ENCODE measurements around the gene NCKIPSD.

Gene NCKIPSD

DNA sequence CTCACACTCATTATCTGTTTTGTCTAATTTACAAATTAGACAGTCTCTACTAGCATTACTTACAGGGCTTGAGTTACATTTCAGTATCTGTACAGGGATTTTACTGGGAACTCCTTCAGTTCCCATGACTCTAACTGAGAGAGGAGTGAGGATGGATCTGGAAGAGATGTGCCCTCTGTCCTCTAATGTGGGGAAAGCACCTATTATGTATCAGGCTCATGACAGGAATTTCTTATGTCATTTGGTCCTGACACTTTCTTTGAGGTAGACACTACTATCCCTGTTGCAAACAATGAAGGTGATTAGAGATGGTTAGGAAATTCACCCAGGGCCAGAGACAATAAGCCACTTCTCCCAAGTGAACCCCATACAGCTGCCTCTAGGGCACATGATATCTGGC is 10.9 kb upstream of the NCKIPSD start:
- CTCF ChIA-PET: interaction anchor here (1.7 to 3.2 kb wide), 2 partner anchors 10 to 11 kb away, joined by 13 to 16 read pairs; partner anchors contain the start of gene NCKIPSD
- POLR2A ChIA-PET: interaction anchor here (0.5 kb wide), 1 partner anchor 8 kb away, joined by 3 read pairs; no protein-coding TSS in a partner anchor
- DNase-seq (ENCODE audit: extremely low spot score): no peak
- TF ChIP-seq CTCF (IDR thresholded peaks at IDR 0.05; ENCODE audit: control extremely low read depth, extremely low read depth, low read depth, missing control alignments): no peak

GRCh38 chr3:48696156-48696555 is 10.4 kb upstream of the NCKIPSD start:
- CTCF ChIA-PET: interaction anchor here (1.7 to 3.2 kb wide), 2 partner anchors 10 to 11 kb away, joined by 13 to 16 read pairs; partner anchors contain the start of gene NCKIPSD
- no peak for TF ChIP-seq CTCF (IDR thresholded peaks at IDR 0.05; ENCODE audit: control extremely low read depth, extremely low read depth, low read depth, missing control alignments)
- POLR2A ChIA-PET: interaction anchor here (0.5 kb wide), 1 partner anchor 9 kb away, joined by 3 read pairs; no protein-coding TSS in a partner anchor
- DNase-seq (ENCODE audit: extremely low spot score): no peak

DNA sequence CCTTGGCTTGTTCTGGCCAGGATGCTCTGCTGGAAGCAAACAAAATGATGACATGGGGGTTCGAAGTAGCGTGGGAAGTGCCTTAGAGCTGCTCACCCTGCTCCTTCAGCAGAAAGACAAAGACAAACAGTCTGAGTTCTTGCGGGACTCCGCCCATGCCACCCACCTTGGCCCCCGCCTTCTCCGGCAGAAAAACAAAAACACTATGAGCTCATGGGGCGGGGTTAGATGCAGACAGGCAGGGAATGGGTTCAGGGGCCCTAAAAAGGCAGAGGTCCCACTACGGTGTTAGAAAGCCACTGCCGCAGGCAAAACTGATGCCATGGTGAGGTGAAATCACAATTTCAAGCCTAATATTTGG is 9.7 kb upstream of the NCKIPSD start:
- DNase-seq (ENCODE audit: extremely low spot score): no peak
- CTCF ChIA-PET: interaction anchor here (1.0 to 3.2 kb wide), 3 partner anchors 9 to 45 kb away, joined by 3 to 16 read pairs (median 13); partner anchors contain the start of gene NCKIPSD
- POLR2A ChIA-PET: no interaction called here
- TF ChIP-seq CTCF (IDR thresholded peaks at IDR 0.05; ENCODE audit: control extremely low read depth, extremely low read depth, low read depth, missing control alignments): no peak

DNA sequence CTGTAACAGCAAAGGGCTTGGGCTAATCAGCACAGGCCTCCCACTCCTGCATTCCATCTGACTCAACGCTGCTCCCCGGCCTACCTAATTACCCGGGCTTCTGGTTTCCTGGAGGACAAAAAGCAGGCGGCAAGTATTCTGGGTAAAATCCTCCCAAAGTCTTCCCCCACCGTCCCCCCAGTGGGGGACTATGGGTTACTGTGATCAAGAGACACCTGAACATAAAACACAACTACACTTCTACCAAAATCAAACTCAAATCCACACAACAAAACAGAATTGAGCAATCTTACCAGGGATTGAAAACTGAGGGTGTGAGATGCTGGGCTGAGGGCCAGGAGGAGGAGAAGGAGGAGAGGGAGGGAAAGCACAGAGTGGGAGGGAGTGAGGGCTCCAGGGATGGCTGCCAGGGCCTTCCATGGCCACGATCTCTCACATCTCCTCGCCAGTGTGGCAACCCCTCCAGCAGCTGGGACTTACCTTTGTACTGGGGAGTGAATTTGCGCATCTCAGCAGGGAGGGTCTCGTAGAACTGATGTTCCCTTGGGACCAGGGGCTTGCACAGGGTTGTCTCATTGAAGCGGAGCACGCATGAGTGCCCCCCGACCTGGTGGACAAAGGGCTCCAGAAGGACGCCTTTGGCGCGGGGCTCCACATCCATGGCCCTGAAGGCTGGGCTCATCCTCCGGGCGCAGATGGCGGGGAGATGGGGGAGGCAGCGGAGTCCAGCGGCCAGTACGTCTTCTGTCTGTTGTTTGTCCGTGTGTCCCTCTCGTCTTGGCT is 9.1 kb upstream of the NCKIPSD start:
- POLR2A ChIA-PET: no interaction called here
- DNase-seq (ENCODE audit: extremely low spot score): no peak
- CTCF ChIA-PET: interaction anchor here (1.0 to 1.7 kb wide), 2 partner anchors 8 to 45 kb away, joined by 3 to 13 read pairs; partner anchors contain the start of gene NCKIPSD
- TF ChIP-seq CTCF (IDR thresholded peaks at IDR 0.05; ENCODE audit: control extremely low read depth, extremely low read depth, low read depth, missing control alignments): no peak

DNA sequence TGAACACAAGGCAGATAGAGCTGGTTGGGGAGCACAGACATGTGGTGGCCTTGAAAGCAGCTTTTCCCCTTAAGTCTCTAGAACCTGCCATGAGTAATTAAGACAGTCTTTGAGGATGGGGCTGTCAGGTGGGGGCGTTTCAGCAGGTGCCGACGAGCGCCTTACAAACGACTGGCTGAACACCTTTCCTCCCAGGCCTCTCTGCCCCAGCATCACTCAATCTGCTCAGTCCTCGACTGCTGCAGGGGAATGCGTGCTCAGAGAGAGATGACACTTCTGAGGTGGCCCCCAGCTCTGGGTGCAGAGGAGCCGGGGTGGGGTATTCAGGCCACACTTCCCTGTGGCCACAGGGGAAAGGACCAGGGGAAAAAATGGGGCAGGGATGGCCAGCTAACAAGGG is 8.1 kb upstream of the NCKIPSD start:
- no peak for DNase-seq (ENCODE audit: extremely low spot score)
- ChIA-PET POLR2A (no interaction called here), CTCF (interaction anchor here (0.9 kb wide), 1 partner anchor 10 kb away, joined by 3 read pairs; no protein-coding TSS in a partner anchor)
- no peak for TF ChIP-seq CTCF (IDR thresholded peaks at IDR 0.05; ENCODE audit: control extremely low read depth, extremely low read depth, low read depth, missing control alignments)

- ChIA-PET POLR2A (no interaction called here), CTCF (interaction anchor here (1.0 to 1.7 kb wide), 3 partner anchors 12 to 47 kb away, joined by 3 to 4 read pairs (median 3); no protein-coding TSS in a partner anchor)
- no peak for TF ChIP-seq CTCF (IDR thresholded peaks at IDR 0.05; ENCODE audit: control extremely low read depth, extremely low read depth, low read depth, missing control alignments)
Measured at GRCh38 chr3:48692551-48692950, 6.8 kb upstream of the NCKIPSD start.

More at GRCh38 chr3:48692551-48692950, 6.8 kb upstream of the NCKIPSD start:
- no peak for DNase-seq (ENCODE audit: extremely low spot score)

All from GM10248 (cell line).